ENCODE results near the gene MATN4.

Gene MATN4

DNA sequence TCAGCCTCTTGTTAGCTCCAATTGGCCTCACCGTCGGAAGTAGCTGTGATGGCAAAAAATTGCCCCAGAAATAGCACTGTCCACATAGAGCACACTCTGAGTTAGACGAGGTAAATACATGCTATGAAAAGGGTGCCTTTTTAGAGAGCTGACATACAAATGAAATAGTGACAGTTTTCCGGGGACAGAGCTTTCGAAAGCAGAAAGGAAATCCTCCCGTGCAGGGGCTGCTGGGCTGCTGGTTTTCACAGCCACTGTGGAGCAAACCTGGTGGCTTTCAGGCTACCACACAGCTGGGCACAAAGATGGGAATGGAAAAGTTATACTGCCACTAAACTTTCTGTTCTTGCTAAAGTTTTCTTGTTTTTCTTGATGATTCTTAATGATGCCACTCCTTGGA, 62.0 kb downstream of the MATN4 start:
- no peak for DNase-seq
